Renal cortex interstitium (tissue), 11 donors: ENCODE data around the gene SORCS1. TPM values are rescaled to one million over a fixed set of nuclear protein-coding genes. Genes with fewer than 3 reads are reported as not detected.

Experiments
- DNase-seq, 11 donors: peaks; one replicate each; pipeline ENCODE4 v3.0.0-alpha.2; 2013; ENCODE audit warnings: low read depth in 9 of 11, low spot score in 4 of 11; ENCODE audit errors: extremely low read depth in 1 of 11
- polyA plus RNA-seq, 3 donors: library from polyadenylated mRNA; unstranded; fragments of 120-200 nt; gene quantifications; one replicate each; pipeline ENCODE4 v1.2.1, GENCODE V29; 2013; ENCODE audit not compliant: insufficient read length in 3 of 3

Gene SORCS1
- polyA plus RNA-seq, 3 donors = 10.7 to 18.9 (median 13.7) TPM

GRCh38 chr10:106802949-106803348 is 361.6 kb downstream of the SORCS1 start:
- no peak for DNase-seq

- DNase-seq = no peak
Observed at GRCh38 chr10:106799776-106800175, 364.7 kb downstream of the SORCS1 start.

DNA sequence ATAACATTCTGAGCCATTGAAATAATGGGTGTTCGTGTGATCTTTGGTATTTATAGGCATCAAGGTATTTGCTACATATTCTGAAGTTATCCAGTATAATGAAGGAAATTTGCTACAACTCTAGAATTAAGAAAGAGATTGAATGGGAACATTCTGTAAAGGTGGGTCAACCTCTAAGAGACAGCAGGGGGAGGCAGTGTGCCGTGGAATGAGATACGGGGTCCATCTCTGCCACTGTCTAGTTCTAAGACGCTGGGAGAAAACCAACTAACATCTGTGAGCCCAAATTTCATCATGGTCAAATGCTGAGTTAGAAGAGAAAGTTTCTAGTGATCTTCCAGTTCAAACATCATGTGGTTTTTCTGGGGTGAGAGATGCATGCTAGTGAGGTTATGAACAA is 368.9 kb downstream of the SORCS1 start:
- peak in 10 of 11 donors; percentile 18 to 40 (median 27) for DNase-seq

- DNase-seq = peak in 1 of 11 donors; percentile 9
Observed at GRCh38 chr10:106793617-106794016, 370.9 kb downstream of the SORCS1 start.

DNA sequence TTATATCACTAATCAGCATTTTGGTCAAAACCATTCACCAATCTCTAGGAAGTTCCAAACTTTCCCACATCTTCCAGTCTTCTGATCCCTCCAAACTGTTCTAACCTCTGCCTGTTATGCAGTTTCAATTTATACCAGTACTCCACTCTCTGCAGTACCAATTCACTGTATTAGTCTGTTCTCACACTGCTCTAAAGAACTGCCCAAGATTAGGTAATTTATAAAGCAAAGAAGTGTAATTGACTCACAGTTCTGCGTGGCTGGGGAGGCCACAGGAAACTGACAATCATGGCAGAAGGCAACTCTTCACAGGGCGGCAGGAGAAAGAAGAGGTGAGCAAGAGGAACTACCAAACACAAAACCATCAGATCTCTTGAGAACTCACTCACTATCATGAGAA is 374.9 kb downstream of the SORCS1 start:
- no peak for DNase-seq

DNA sequence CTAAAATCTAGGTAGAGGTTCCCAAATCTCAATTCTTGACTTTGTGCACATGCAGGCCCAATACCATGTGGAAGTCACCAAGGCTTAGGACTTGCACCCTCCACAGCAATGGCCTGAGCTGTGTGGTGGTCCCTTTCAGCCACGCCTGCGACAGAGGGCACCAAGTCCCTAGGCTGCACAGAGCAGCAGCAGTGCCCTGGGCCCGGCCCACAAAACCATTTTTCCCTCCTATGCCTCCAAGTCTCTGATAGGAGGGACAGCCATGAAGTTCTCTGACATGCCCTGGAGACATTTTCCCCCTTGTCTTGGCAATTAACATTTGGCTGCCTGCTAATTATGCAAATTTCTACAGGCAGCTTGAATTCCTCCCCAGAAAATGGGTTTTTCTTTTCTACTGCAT is 375.5 kb downstream of the SORCS1 start:
- DNase-seq = no peak

GRCh38 chr10:106785528-106785927 is 379.0 kb downstream of the SORCS1 start:
- no peak for DNase-seq

- no peak for DNase-seq
Observed at GRCh38 chr10:106780632-106781031, 383.9 kb downstream of the SORCS1 start.

GRCh38 chr10:106777841-106778240 is 386.7 kb downstream of the SORCS1 start:
- DNase-seq = no peak

DNA sequence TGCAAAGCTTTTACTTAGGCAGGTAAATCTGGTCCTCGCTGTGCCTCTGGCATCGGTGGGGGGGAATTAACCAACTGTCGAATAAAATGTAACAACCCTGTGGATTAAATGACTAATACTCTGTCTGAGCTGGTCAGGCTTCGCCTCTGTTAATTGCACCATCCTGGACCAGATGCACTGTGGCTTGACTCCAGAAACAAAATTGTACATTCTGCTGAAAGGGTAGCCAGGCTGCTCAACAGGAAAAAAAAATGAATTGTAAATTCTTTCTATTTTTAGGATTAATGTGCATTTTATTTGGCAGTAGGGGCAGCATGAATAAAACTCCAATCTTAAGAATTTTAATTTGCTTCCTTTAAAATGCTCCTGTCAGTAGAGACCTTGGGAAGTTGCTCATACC is 389.4 kb downstream of the SORCS1 start:
- DNase-seq = no peak

DNA sequence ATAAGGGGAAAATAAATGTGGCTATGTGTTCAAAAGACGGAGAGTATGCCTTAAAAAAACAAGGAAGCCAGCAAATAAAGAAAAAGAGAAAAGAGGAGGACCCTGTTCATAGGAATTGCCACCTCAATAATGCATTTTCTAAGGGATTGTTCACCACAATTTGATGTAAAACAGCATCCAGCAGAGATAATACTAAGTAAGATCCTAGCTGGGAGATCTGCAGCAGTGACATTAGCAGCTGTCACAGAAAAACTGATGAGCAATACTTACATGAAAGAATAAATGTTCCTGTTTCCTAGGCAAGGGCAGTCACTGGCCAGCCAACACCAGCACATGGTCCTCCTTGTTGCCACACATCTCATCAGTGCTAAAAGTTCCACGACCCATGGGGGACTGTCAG is 391.5 kb downstream of the SORCS1 start:
- DNase-seq = no peak

- no peak for DNase-seq
Observed at GRCh38 chr10:106771154-106771553, 393.4 kb downstream of the SORCS1 start.

- DNase-seq = no peak
Observed at GRCh38 chr10:106768204-106768603, 396.3 kb downstream of the SORCS1 start.

GRCh38 chr10:106765928-106766327 is 398.6 kb downstream of the SORCS1 start:
- no peak for DNase-seq

DNA sequence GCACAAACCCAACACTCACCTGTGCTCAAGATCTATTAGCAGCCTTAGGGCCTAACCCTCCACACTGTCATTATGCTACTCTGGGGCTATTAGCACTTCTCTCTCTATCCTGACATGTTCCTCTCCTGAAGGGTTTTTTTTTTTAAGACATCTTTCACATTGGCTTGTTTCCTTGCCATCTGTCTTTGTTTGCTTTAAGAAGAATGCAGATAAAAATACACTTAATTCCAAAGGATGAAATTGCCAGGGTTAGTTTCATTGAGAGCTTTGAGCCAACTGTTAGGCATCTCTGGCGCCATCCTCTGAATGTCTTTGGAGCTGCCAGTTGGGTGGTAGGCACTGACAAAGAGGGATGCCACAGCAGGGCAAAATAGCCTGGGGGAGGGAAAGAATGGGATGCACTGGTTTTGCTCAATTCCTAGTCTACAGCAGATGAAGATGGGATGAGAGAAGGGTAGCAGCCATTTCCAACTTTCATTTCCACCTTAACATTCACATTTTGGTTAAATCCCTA is 399.2 kb downstream of the SORCS1 start:
- DNase-seq = no peak

DNA sequence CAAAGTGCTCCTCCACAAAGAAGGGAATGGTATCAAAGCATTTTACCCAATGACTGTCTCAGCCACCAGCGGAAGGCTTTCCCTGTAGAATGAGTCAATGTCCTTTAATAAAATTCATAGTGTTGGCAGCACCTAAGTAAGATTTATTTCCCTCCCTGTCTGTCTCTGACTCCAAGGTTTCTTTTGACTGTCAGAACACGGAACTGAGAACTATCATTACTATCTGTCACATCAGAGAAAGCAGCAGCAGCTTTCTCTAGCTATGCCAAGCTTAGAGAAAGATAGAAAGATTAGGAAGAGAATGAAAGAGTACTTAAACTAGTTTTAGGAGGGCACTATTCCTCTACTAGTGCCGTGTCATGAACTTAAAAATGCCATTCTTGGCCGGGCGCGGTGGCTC is 400.1 kb downstream of the SORCS1 start:
- no peak for DNase-seq

- DNase-seq = no peak
Observed at GRCh38 chr10:106761906-106762305, 402.6 kb downstream of the SORCS1 start.

DNA sequence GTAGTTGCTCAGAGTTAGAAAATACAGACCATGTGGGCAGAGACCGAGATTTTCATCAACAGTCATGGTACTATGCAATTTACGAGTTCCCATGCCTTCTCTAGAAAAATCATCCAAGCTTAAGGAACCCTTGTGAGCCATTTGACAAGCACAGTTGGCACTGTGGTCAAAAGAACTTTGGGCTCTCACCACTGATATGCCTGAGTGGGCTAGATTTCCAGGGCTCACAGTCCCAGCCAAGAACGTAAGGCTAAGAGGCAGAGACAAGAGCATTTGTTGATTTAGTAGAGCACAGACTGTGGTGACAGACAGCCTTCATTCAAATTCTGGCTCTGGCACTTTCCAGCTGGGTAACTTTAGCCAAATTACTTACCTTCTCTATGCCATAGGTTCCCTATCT is 407.0 kb downstream of the SORCS1 start:
- DNase-seq = no peak

GRCh38 chr10:106751091-106751490 is 413.4 kb downstream of the SORCS1 start:
- DNase-seq = no peak

DNA sequence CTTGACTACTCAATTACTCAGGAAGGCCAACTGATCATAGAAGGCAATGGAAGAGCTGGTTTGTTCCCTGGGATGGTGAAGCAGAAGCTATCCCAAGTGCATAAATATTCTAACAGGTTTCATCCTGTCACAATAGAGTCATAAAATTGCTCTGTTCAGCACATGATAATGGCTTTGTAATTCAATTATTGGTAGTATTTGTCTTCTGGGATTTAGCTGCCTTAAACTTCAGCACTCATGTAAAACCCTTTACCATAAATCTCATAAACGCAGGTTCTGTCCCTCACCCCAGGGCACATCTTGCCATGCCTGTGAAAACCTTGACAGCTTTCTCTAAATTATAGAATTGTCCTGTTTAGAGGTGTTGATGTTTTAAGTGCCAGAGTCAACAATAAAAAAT is 417.6 kb downstream of the SORCS1 start:
- DNase-seq = no peak

- DNase-seq = no peak
Observed at GRCh38 chr10:106741006-106741530, 423.4 kb downstream of the SORCS1 start.

- no peak for DNase-seq
Observed at GRCh38 chr10:106740071-106740470, 424.4 kb downstream of the SORCS1 start.
